IMR-90 (cell line): ENCODE measurements around the gene CDKN2A. TPM values are rescaled to one million over a fixed set of nuclear protein-coding genes. Genes with fewer than 3 reads are reported as not detected.
A peak's percentile ranks its signal among the peaks of the same experiment; 100 is the strongest.

Experiments used
- ATAC-seq: fragments of 200-7000 bp; cut with Tn5 transposase; 2 replicates; pipeline ENCODE4 v1.9.1; 2020; ENCODE audit warnings: low read depth, mild to moderate bottlenecking, moderate library complexity
- BruUV-seq: library from RNA; stranded (reverse); fragments of 400-500 nt; replicated peaks from 2 replicates; lab custom pipeline; 2021; lab: Mats Ljungman, UMichigan
- CTCF ChIA-PET: fragments of 300-600 bp; formaldehyde crosslinking; extraction: SDS; loops from one replicate; lab custom pipeline; 2021; ENCODE audit warnings: antibody characterized with exemption; lab: Yijun Ruan, JAX
- POLR2A ChIA-PET: fragments of 300-600 bp; sonication (Branson Sonifier 250); formaldehyde crosslinking; loops from one replicate; lab custom pipeline; 2022; ENCODE audit warnings: antibody characterized with exemption; ENCODE audit not compliant: unreplicated experiment; lab: Charles Lee
- DNase-seq: peaks from one replicate; pipeline ENCODE4 v3.0.0; 2013
- H2AFZ ChIP-seq: replicated peaks from 2 replicates; pipeline ENCODE3; 2013; ENCODE audit warnings: low read length, mild to moderate bottlenecking; ENCODE audit not compliant: poor library complexity
- H2AK5ac ChIP-seq: 2 replicates; pipeline ENCODE4 v1.6.1; 2013; ENCODE audit warnings: low read depth, low read length, inconsistent platforms
- H2AK9ac ChIP-seq: replicated peaks from 2 replicates; pipeline ENCODE3; 2013; ENCODE audit warnings: mild to moderate bottlenecking, low read depth, low read length, moderate library complexity; ENCODE audit not compliant: poor library complexity
- H2BK120ac ChIP-seq: 2 replicates; pipeline ENCODE4 v1.6.1; 2013; ENCODE audit warnings: low read depth, low read length, inconsistent platforms
- H2BK15ac ChIP-seq: 3 replicates; pipeline ENCODE4 v1.6.1; 2013; ENCODE audit warnings: low read depth, low read length, inconsistent platforms
- H2BK20ac ChIP-seq: 2 replicates; pipeline ENCODE4 v1.6.1; 2013; ENCODE audit warnings: low read depth, mild to moderate bottlenecking, inconsistent platforms, low read length, moderate library complexity
- H2BK5ac ChIP-seq: 2 replicates; pipeline ENCODE4 v1.6.1; 2013; ENCODE audit warnings: mild to moderate bottlenecking, low read depth, low read length, inconsistent platforms; ENCODE audit not compliant: poor library complexity, severe bottlenecking
- H3K14ac ChIP-seq: replicated peaks from 2 replicates; pipeline ENCODE4 v1.6.1; 2013; ENCODE audit warnings: low read depth, low read length, inconsistent platforms
- H3K18ac ChIP-seq: 2 replicates; pipeline ENCODE4 v1.6.1; 2013; ENCODE audit warnings: low read depth, low read length, control low read depth
- H3K23ac ChIP-seq: 2 replicates; pipeline ENCODE4 v1.6.1; 2013; ENCODE audit warnings: low read depth, low read length, inconsistent platforms
- H3K27ac ChIP-seq: 2 replicates; pipeline ENCODE4 v1.5.1; 2013; ENCODE audit warnings: mild to moderate bottlenecking, control low read depth, low read length; ENCODE audit not compliant: insufficient read depth
- H3K27me3 ChIP-seq: 2 replicates; pipeline ENCODE4 v1.6.1; 2013; ENCODE audit warnings: low read length; ENCODE audit not compliant: control insufficient read depth, insufficient read depth
- H3K36me3 ChIP-seq: 2 replicates; pipeline ENCODE4 v1.6.1; 2013; ENCODE audit warnings: low read length, mixed read lengths; ENCODE audit not compliant: control insufficient read depth, insufficient read depth
- H3K4ac ChIP-seq: 2 replicates; pipeline ENCODE4 v1.6.1; 2013; ENCODE audit warnings: low read depth, low read length, inconsistent platforms
- H3K4me1 ChIP-seq: 2 replicates; pipeline ENCODE4 v1.6.1; 2013; ENCODE audit warnings: low read length, mixed read lengths; ENCODE audit not compliant: control insufficient read depth, insufficient read depth
- H3K4me2 ChIP-seq: 2 replicates; pipeline ENCODE4 v1.6.1; 2013; ENCODE audit warnings: low read depth, mild to moderate bottlenecking, control low read depth, low read length, moderate library complexity
- H3K4me3 ChIP-seq: 2 replicates; pipeline ENCODE4 v1.5.1; 2013; ENCODE audit warnings: low read depth, mild to moderate bottlenecking, control low read depth, low read length, moderate library complexity; ENCODE audit not compliant: insufficient read depth
- H3K56ac ChIP-seq: 2 replicates; pipeline ENCODE4 v1.6.1; 2013; ENCODE audit warnings: low read length, inconsistent platforms; ENCODE audit not compliant: insufficient read depth; ENCODE audit errors: extremely low read depth
- H3K79me1 ChIP-seq, 2 experiments: 2 replicates each; pipeline ENCODE4 v1.6.1; 2013; ENCODE audit warnings: low read length in 2 of 2, inconsistent platforms in 1 of 2, low read depth in 1 of 2
- H3K9ac ChIP-seq: 2 replicates; pipeline ENCODE4 v1.6.1; 2013; ENCODE audit warnings: low read depth, low read length, control low read depth
- H3K9me1 ChIP-seq: 2 replicates; pipeline ENCODE4 v1.6.1; 2013; ENCODE audit warnings: low read length, inconsistent platforms; ENCODE audit not compliant: insufficient read depth
- H3K9me3 ChIP-seq: 2 replicates; pipeline ENCODE4 v1.6.1; 2013; ENCODE audit warnings: low read length; ENCODE audit not compliant: control insufficient read depth, insufficient read depth
- H4K20me1 ChIP-seq: 2 replicates; pipeline ENCODE4 v1.6.1; 2013; ENCODE audit warnings: low read length, inconsistent platforms; ENCODE audit not compliant: insufficient read depth
- H4K5ac ChIP-seq: 2 replicates; pipeline ENCODE4 v1.6.1; 2013; ENCODE audit warnings: mild to moderate bottlenecking, low read depth, low read length, control low read depth
- H4K8ac ChIP-seq, 2 experiments: 2 replicates each; pipeline ENCODE4 v1.6.1; 2013; ENCODE audit warnings: low read depth in 2 of 2, low read length in 2 of 2, control low read depth in 1 of 2, inconsistent platforms in 1 of 2
- H4K91ac ChIP-seq: 2 replicates; pipeline ENCODE4 v1.6.1; 2013; ENCODE audit warnings: low read depth, low read length, inconsistent platforms; ENCODE audit not compliant: insufficient read depth
- CHD1 ChIP-seq: IDR thresholded peaks from 2 replicates; pipeline ENCODE4 v1.6.1; 2012; ENCODE audit warnings: low read depth, low read length, improper control_type of control experiment
- CTCF ChIP-seq: conservative IDR thresholded peaks from 2 replicates; pipeline ENCODE4 v1.5.1; 2012; ENCODE audit warnings: mild to moderate bottlenecking, low read depth, low read length, improper control_type of control experiment
- FOS ChIP-seq: fragments of 150-350 bp; IDR thresholded peaks from 2 replicates; pipeline ENCODE4 v1.6.1; 2016; ENCODE audit warnings: low read depth, low read length
- MAFK ChIP-seq: IDR thresholded peaks from 2 replicates; pipeline ENCODE4 v1.6.1; 2012; ENCODE audit warnings: low read depth, low read length, improper control_type of control experiment
- MAZ ChIP-seq: IDR thresholded peaks from 2 replicates; pipeline ENCODE4 v1.6.1; 2012; ENCODE audit warnings: low read depth, mild to moderate bottlenecking, low read length, improper control_type of control experiment, moderate library complexity, borderline replicate concordance
- MXI1 ChIP-seq: IDR thresholded peaks from 2 replicates; pipeline ENCODE4 v1.6.1; 2012; ENCODE audit warnings: low read depth, mild to moderate bottlenecking, low read length, moderate library complexity, borderline replicate concordance
- NFE2L2 ChIP-seq: fragments of 150-350 bp; IDR thresholded peaks from 2 replicates; pipeline ENCODE4 v1.6.1; 2016; ENCODE audit warnings: low read depth, mild to moderate bottlenecking, low read length
- POLR2A ChIP-seq: IDR thresholded peaks from 2 replicates; pipeline ENCODE4 v1.6.1; 2012; ENCODE audit warnings: mild to moderate bottlenecking, low read depth, low read length
- RAD21 ChIP-seq: IDR thresholded peaks from 2 replicates; pipeline ENCODE4 v1.6.1; 2012; ENCODE audit warnings: low read length, improper control_type of control experiment
- RCOR1 ChIP-seq: IDR thresholded peaks from 2 replicates; pipeline ENCODE4 v1.6.1; 2012; ENCODE audit warnings: mild to moderate bottlenecking, low read length, improper control_type of control experiment; ENCODE audit not compliant: insufficient replicate concordance
- RFX5 ChIP-seq: IDR thresholded peaks from 2 replicates; pipeline ENCODE4 v1.8.0; 2012; ENCODE audit warnings: low read depth, mild to moderate bottlenecking, low read length, moderate library complexity
- USF2 ChIP-seq: fragments of 150-350 bp; IDR thresholded peaks from 2 replicates; pipeline ENCODE4 v1.6.1; 2017; ENCODE audit warnings: mild to moderate bottlenecking, antibody characterized with exemption, low read length, low read depth
- WGBS, 2 experiments: methylation state at CpG; one replicate each; pipeline versions ENCODE4 v1.1.5 to v1.1.7; 2013; ENCODE audit warnings: missing lambda C conversion rate in 2 of 2; ENCODE audit not compliant: insufficient read length in 1 of 2; ENCODE audit errors: extremely low coverage in 2 of 2; 5-methylcytosine and 5-hydroxymethylcytosine counted together
- dilution Hi-C: fragments of 300-500 bp; cut with HindIII; formaldehyde crosslinking; loops from one replicate; pipeline ENCODE4 v1.14.3; 2018; ENCODE audit warnings: low sequenced_read_pairs; ENCODE audit not compliant: unreplicated experiment
- in situ Hi-C: fragments of 300-500 bp; cut with MboI; formaldehyde crosslinking; loops from 3 replicates; pipeline ENCODE4 v1.14.3; 2019; ENCODE audit warnings: low sequenced_read_pairs, inconsistent platforms, mixed read lengths
- intact Hi-C: fragments of 100-400 bp; cut with micrococcal nuclease; formaldehyde crosslinking; loops from 2 replicates; pipeline ENCODE4 v1.10.0; 2022
- polyA plus RNA-seq, 3 experiments: library from polyadenylated mRNA; depleted of rRNA; stranded (reverse); fragments of >200 nt; gene quantifications; 2 replicates each; pipeline ENCODE4 v1.2.3, GENCODE V29; 2012; ENCODE audit warnings: low replicate concordance in 1 of 3
- total RNA-seq: library from RNA; depleted of rRNA; stranded (reverse); fragments of >200 nt; gene quantifications from 2 replicates; pipeline ENCODE4 v1.2.3, GENCODE V29; 2012
- TF ChIP-seq, protein P1 (sequence below): fragments of 150-350 bp; IDR thresholded peaks from 2 replicates; pipeline ENCODE4 v1.6.1; 2016; ENCODE audit warnings: low read depth, mild to moderate bottlenecking, low read length, moderate library complexity, borderline replicate concordance

Gene CDKN2A
- total and polyA plus RNA-seq, 2 of the 4 experiments (the other 2 are of a cell fraction), result 11.3 to 75.3 TPM

GRCh38 chr9:22008717-22009505 lies 14.7 kb upstream of the CDKN2A start, which contains the start of gene CDKN2B:
Gene CDKN2B (minus strand): TSS chr9:22009305. CDS start chr9:22008953, 352 bp downstream.
- POLR2A ChIA-PET, result interaction anchor here (0.5 to 0.8 kb wide), 4 partner anchors 67 to 235 kb away, joined by 3 to 5 read pairs (median 3); no protein-coding TSS in a partner anchor
- Histone ChIP-seq H3K56ac (peak within 1 kb of the TSS; percentile 57), H3K79me1 (peaks cover 8 to 17% of the 10 kb centered on the region in 2 experiments; a peak in 3 of 4 replicates), H3K9ac (peak within 1 kb of the TSS; percentile 79), H3K27me3 (no peaks in the 10 kb centered on the region), H4K8ac (no peak within 1 kb of the TSS), H3K14ac (peak within 1 kb of the TSS; percentile 64), H2BK15ac (no peak within 1 kb of the TSS), H3K4me2 (peak within 1 kb of the TSS; percentile 82), H4K91ac (no peak within 1 kb of the TSS), H2BK120ac (no peak within 1 kb of the TSS; the same call in 1 of the 2 replicates), H3K4me3 (peak within 1 kb of the TSS; percentile 65), H3K4ac (peak within 1 kb of the TSS; percentile 47), H3K18ac (peak within 1 kb of the TSS; percentile 4; the same call in 1 of the 2 replicates), H3K9me3 (no peaks in the 10 kb centered on the region), H3K27ac (peak within 1 kb of the TSS; percentile 70), H2BK20ac (no peak within 1 kb of the TSS), H2AK9ac (peak within 1 kb of the TSS; percentile 75), H3K36me3 (peaks cover 3% of the 10 kb centered on the region; the same call in 1 of the 2 replicates), H2BK5ac (peak within 1 kb of the TSS; percentile 60), H4K20me1 (no peaks in the 10 kb centered on the region), H3K9me1 (no peaks in the 10 kb centered on the region), H4K5ac (no peak within 1 kb of the TSS), H2AK5ac (peak within 1 kb of the TSS; percentile 27; the same call in 1 of the 2 replicates), H3K23ac (peak within 1 kb of the TSS; percentile 43; the same call in 1 of the 2 replicates), H2AFZ (peak within 1 kb of the TSS; percentile 94), H3K4me1 (peaks cover 8% of the 10 kb centered on the region; the same call in 1 of the 2 replicates)
- in situ Hi-C loops (loop anchor here (5.0 to 25.0 kb wide), 2 partner anchors 192 to 672 kb away; partner anchors contain the start of gene KLHL9), intact Hi-C loops (loop anchor here (1.0 to 5.0 kb wide), 6 partner anchors 93 to 438 kb away; partner anchors contain the start of gene DMRTA1), dilution Hi-C loops (no loop called here)
- CTCF ChIA-PET, result interaction anchor here (0.6 to 5.8 kb wide), 29 partner anchors 11 to 351 kb away, joined by 3 to 39 read pairs (median 4); partner anchors contain the start of gene CDKN2B-AS1
- peak; percentile 94 for DNase-seq
- peak; percentile 98 for ATAC-seq
- WGBS, 2 experiments, result 2% methylated on average over 48 of the region's 86 CpGs; no CpG with 5 or more reads in 1 of the 2 experiments
- no TSS peak for BruUV-seq
- TF ChIP-seq NFE2L2 (no peak), RFX5 (no peak), CTCF (peak; percentile 85), POLR2A (peak; percentile 97), MAFK (no peak), MXI1 (peak; percentile 81), CHD1 (no peak), RCOR1 (no peak), MAZ (peak; percentile 73; the same call in 1 of the 2 replicates), FOS (no peak), USF2 (peak; percentile 90), RAD21 (peak; percentile 67)
- TF ChIP-seq, protein P1, sequence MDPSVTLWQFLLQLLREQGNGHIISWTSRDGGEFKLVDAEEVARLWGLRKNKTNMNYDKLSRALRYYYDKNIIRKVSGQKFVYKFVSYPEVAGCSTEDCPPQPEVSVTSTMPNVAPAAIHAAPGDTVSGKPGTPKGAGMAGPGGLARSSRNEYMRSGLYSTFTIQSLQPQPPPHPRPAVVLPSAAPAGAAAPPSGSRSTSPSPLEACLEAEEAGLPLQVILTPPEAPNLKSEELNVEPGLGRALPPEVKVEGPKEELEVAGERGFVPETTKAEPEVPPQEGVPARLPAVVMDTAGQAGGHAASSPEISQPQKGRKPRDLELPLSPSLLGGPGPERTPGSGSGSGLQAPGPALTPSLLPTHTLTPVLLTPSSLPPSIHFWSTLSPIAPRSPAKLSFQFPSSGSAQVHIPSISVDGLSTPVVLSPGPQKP, result no peak
